NCI-H1092 (cell line): ENCODE results near the gene GSTM3.
"Not testable (repeated sequence)": the region's sequence is repeated elsewhere in the genome, so short reads cannot be mapped to it uniquely, and the experiment has no call there.

Source experiments
- DNase-seq: peaks from one replicate; lab custom pipeline; 2025; lab: John Stamatoyannopoulos, UW

The GSTM3 gene

DNA sequence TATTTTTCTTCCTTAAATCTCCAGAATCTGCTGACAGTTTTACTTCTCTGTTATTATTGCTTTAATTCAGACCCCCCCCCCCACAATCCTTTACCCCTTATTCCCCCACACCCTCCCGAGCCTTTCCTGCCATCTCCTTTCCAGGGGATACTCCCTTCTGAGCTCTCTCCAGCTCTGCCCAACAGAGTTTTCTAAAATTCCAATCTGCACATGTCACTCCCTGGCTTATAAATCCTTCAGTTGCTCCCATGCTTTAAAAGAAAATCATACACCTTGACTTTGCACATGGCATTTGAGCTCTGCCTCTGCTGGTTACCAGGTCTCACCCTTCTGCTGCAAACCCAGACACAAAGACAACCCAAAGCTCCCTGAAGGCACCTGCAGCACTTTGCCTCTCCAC, 34.6 kb upstream of the GSTM3 start:
- no peak for DNase-seq

DNA sequence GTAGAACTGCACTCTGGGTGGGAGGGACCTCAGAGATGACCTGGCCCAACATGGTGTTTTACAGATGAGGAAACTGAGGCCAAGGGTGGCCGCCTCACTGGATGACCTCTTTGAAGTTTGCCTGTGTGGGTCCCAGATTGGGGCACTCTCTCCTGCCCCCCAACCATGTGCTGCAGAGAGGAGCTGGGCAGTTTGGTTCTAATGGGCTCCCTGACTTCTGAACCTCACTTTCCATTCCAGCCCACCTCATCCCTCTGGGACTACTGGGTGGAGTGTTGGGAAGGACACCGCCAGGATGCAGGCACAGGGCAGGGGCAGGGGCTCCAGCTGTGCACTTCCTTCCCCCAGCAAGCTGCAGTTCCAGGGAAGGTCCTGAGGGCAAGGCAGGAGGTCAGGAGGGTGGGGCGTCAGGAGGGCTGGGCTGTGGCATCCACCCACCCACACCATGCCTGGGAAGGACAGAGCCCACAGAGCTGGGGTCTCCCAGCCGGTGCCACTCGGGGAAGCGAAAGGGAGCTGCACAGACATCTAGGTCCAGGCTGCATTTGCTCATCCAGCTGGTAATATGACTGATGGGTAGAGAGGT, 33.2 kb upstream of the GSTM3 start:
- DNase-seq, result no peak

DNA sequence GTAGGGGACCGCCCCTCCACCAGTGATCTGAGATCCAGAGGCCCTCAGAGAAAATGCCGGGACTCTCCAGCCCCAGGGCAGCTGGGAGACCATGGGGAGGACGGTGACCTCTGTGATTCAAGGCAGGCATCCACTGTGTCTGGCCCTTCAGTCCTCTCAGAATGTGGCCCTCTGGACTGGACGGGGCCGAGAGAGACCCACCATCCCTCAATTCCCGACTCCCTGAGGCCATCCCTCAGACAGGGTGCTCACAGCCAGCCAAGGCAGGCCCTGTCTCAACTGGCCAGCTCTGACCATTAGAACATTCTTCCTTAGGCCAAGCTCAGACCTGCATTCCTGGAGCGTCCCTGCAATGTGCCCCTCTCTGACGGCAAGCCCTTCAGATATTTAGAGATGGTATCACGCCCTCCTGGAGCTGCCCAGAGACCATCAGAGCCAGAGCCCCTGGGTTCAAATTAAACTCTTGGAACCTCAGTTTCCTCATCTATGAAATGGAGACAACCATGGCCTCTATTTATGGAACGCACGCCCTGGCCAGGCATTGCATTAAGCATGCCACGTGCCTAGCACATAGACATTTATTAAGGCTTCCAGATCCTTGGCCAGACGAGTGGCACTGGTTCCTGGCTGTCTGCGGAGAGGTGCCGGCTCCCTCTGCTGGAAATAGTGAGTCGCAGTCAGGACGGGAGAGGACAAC, 32.5 kb upstream of the GSTM3 start:
- peak; percentile 79 for DNase-seq

DNA sequence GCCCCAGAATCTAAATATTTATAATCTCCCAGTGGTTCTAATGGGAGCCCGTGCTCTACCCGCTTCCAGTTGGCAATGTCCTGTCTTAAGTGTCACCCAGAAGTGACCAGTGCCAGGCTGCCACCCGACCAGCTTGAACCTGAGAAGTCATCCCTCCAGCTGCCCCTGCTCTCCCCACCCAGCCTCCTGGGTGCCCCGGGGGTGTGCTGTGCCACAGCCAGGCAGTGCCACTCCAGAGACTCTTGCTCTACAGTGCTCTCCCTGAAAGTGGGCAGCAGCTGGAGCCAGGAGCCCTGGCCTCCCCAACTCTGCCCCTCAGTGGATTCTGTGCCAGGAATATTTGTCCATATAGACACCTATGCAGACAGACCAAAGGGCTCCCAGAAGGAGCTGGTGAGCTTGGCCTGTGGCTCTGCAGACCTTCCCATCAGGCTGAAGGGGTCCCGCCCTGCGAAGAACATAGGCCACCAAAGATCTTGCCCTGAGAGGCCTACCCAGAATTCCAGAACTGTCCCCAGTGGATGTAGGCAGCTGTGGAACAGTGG, 31.9 kb upstream of the GSTM3 start:
- DNase-seq, result no peak

DNA sequence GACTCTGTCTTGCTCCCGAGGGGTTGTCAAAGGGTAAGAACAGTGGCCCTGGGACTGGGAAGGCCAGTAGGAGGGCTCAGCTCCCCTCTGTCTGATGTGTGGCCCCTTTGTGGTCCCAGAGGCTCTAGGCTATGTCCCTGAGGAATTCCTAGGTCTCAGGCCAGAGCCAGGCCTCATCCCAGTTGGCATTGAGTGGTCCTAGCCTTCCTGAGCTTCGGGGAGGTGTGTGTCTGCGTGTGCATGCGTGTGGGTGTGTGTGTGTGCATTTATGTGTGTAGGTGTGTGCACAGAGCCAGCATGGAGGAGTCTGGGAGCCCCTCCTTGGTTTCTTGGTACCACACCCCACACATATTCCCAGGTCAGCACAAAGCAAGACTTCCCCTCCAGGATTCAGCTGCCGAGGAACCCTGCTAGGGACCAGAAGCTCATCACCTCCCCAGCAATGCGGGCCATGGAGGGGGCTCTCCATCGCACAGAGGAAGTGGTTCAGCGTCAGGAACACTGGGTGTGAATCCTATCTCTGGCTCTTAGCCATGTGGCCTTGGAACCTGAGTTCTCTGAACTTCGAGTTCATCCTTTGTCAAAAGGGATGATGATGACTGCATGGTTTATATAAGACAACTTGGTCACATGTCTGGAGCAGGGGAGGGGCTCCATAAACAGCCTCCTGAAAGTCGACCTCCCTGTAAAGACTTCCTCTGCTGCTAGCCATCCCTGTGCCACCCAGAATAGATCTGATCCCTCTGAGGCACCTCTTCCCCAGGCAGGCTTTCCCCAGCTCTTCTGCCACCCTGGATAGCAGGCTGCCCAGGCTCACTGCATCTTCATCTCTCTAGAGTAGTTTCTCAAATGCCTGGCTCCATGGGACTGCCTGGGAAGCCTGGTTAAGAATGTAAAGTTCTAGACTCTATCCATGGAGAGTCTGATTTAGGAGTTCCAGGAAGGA, 31.1 kb upstream of the GSTM3 start:
- no peak for DNase-seq

DNA sequence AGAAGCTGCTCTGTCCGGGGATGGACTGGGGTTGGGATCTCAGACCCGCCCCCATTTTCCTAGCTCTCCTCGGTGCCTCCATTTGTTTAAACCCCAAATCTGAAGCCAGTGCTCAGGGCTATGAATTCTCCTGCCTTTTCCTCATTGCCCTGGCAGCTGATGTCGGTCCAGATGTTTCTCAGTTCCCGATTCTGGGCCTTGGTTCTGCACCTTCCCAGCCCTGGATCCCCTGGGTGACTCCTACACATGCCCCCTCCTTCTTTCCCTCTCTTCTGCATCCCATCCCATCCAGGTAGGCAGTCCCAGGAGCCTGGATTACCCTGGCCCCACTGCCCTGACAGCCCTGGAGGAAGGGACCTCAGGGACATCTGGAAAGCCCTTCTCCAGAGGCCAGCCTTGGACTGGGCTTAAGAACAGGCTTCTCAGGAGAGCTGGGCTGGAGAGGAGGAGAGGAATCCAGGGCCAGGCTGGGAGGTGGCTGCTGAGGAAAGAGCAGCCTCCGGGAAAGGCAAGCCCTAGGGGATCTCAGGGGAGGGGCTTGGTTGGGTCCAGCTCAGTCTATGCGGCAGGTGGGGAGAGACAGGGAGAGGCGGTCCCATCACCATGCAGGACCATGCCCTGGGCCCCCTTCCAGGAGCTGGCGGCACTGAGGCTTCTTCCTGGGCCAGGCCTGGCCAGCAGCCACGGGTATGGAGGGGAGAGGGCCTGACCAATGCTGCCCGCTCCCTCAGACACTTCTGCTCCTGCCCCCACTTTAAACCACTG, 29.7 kb upstream of the GSTM3 start:
- no peak for DNase-seq

DNA sequence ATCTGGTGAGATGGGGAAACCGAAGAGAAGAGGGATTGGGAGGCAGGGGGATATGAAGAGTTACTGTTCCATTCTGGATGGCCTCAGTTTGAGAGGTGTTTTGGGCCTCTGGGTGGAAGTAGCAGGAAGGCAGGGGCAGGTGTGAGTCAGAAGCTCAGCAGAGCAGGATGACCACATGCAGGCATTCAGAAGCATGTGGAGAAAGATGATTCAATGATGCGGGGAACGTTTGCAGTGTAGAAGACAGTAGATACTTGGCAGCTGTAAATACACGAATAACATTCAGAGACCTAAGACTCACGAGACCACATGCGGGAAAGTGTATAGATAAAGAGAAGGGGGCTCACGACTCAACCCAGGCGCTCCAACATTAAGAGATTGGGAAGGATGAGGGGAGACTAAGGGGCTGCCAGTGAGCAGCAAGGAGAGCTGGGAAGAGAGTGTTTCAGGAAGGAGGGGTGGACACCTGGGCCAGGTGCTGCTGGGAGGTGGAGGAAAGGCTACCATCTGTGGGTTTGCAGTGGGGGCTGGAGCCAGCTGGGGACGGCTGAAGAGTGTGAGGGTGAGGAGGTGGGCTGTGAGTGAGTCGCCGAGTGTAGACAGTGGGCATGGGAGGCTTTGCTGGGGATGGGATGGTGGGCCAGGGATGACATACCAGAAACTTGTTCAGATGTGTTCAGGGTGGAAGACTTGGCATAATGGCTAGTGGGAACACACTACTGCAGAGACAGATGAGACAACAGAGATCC, 28.7 kb upstream of the GSTM3 start:
- DNase-seq, result no peak

DNA sequence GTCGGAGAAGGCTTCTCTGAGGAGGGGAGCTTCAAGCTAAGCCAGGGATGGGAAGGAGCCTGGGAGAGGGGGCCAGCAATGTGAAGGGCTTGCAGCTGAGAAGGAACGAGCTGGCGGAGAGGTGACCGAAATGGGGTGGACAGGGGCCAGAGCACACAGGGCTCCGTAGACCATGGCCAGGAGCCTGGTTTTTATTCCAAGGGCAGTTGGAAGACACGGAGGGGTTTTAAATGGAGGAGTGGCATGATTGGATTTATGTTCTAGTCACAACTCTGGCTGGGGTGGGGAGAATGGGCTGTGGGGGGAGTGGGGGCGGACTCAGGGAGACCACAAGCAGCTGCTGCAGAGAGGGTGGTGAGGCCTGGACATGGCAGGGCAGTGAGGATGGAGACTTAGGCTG, 28.0 kb upstream of the GSTM3 start:
- no peak for DNase-seq

DNA sequence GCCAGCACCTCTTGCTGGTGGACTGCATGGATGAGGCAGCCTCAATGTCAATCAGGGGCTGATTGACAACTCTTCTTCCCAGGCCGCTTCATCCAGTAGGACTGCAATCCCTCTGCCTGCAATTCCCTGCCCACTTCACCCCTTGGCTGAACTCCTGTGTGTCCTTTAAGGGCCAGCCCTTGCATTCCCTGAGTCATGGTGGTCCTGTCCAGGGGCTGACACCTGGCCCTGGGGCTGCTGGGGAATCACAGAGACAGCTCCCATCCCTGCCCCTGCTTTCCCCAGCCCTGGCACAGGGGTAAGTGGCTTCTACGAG, 27.5 kb upstream of the GSTM3 start:
- no peak for DNase-seq

DNA sequence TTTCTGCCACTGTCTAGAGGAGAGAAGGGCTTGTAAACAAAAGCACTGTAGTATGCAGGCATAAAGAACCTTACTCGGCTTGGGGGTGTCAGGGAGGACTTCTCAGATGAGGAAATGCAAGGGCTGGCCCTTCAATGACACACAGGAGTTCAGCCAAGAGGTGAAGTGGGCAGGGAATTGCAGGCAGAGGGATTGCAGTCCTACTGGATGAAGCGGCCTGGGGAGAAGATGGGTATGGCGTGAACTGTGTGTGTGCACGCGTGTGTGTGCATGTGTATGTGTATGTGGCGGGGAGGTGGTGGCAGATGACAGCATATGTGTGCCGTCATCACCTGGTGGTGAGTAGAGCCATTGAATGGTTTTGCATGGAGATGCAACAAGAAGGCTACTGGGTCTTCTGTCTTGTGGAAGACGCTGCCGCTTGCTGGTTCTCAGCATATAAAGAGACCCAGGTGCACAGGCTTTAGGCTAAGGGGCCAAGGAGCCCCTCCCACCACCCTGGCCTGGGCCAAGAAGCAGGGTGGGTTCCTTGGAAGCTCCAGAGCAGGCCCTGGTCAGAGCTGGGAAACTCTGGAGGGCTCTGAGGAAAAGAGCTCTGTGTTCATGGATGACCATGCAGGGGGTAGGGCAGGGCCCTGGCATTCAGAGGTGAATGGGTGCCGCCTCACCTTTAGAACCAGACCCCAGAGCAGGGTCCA, 26.9 kb upstream of the GSTM3 start:
- DNase-seq, result no peak

DNA sequence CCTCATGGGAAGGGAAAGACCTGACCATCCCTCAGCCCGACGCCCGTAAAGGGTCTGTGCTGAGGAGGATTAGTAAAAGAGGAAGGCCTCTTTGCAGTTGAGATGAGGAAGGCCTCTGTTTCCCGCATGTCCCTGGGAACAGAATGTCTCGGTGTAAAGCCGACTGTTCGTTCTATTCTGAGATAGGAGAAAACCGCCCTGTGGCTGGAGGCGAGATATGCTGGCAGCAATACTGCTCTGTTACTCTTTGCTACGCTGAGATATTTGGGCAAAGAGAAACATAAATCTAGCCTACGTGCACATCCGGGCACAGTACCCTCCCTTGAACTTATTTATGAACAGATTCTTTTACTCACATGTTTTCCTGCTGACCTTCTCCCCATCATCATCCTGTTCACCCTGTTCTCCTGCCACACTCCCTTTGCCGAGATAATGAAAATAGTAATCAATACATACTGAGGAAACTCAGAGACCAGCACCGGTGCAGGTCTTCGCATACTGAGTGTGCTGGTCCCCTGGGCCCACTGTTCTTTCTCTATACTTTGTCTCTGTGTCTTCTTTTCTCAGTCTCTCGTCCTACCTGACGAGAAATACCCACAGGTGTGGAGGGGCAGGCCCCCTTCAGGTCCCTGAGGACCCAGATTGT, 26.3 kb upstream of the GSTM3 start:
- not testable (repeated sequence) for DNase-seq

DNA sequence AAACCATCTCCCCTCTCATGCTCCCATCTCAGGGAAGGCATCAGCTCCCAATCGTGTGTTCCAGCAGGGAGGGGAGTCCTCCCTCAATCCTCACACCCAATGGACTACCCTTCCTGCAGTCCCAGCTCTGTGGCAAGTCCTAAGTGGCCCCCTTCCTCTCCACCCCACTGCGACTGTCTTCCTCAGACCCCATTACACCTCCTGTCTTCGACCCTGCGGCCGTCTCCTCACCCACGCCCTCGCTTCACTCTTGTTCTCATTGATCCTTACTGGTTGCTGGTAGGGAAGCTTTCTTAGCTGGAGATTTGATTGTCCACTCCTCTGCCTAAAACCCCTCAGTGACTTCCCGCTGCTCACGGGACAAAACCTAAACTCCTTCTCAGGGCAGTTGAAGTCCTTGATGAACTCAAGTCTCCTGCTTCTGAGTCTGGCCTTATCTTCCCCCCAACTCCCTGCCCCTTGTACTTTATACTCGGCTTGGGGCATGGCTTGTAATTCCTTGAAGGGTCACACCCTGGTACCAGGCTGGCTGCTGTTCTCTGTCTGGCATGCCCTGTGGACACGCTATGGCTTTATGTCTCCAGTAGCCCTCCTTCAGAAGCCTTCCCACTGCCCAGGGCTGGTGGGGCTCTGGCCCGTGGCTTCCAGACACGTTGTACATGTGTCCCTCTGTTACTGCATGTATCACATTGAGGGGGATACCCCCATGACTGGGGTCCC, 25.2 kb upstream of the GSTM3 start:
- DNase-seq, result no peak

DNA sequence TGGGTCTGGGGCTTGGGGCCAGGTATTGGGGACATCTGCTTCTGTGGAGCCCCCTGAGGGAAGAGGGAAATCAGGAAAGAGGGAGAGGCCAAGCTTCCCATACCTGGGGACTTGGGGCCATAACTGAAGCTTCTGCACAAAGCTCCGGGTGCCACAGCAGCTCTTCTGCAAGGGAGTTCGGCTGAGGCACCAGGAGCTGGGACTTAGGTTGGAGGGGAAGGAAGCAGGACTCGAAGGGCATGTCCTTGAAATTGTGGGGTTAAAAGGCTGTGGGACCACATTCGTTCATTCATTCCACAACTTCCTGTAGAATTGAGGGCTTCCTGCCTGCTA, 24.6 kb upstream of the GSTM3 start:
- DNase-seq, result no peak

DNA sequence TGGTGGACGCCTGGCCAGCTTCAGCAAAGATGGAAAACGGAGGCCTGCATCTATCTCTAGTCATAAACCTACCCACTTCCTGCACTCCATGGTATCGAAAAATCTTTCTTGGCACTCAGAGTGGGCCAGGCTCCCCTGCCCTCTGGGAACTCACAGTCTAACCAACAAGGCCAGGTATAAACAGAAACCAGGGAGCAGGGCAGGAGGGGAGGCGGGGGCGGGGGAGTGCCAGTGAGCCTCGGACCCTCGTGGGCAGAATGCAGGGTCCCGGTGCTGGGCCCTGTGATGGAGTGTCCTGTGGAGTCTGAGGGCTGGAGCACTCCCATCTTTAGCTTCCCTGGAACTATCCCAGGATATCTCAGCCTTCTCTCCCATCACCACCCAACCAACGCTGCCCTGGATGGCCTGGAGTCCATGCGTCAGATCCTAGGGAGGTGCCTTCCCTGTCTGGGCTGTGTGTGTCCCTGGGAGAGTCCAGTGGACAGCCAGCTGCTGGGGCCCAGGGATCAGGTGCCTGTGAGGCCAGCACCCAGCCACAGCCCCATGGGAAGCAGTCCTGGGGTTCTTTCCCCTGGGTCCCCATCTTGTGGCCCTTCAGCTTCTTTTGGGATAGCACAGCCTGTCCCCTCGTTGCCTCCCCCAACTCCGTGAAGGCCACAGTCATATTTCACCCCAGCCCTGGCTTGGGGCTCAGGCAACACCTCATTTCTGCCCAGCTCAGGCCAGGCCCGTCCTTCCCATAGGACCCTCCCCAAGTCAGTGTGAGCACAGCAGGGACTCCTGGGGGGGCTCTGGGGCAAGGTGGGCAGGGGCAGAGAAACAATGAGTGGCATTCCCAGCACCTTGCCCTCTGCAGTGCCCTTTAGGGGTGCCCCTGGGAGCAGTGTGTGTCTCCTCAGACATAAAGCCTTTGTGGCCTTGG, 24.0 kb upstream of the GSTM3 start:
- DNase-seq, result no peak

DNA sequence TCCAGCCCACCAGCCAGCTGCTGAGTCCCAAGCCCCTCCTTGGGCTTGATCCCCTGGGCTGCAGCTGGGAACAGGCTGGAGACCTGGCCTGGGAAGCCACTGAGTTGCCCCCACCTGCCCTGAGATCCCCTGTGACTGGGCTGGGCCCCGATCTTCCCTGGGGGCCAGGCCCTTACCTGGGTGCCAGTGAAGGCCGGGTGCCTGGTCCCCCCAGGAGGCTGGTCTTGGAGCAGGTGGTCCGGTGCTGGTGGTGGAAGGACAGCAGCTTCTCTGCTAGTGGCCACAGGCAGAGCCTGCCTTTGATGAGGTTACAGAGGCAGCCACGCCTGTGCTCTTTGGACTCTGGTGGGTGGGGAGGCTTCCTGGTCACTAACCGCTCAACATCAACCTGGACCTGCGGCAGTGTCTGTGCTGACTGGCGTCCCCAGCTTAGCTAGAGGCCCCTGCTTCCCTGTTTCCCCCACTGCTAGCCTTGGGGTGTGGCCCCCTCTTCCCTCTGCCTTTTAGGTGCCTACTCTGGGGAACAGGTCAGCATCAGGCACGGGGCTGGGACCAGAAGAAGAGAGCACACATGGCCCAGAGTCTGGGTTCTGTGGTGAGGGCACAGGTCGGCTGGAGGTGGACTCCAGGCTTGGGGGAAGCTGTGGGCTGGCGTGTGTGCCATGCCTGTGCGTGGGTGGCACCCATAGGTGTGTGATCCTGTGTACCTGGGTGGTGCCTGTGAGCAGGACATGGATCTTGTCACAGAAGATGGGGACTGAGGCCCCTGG, 23.0 kb upstream of the GSTM3 start, which contains the start of gene EPS8L3:
Gene EPS8L3, minus strand, starts transcription at position 278 of the 770 bp plus-strand sequence. CDS start 2,174 bp downstream, outside the sequence.
- DNase-seq, result no peak

DNA sequence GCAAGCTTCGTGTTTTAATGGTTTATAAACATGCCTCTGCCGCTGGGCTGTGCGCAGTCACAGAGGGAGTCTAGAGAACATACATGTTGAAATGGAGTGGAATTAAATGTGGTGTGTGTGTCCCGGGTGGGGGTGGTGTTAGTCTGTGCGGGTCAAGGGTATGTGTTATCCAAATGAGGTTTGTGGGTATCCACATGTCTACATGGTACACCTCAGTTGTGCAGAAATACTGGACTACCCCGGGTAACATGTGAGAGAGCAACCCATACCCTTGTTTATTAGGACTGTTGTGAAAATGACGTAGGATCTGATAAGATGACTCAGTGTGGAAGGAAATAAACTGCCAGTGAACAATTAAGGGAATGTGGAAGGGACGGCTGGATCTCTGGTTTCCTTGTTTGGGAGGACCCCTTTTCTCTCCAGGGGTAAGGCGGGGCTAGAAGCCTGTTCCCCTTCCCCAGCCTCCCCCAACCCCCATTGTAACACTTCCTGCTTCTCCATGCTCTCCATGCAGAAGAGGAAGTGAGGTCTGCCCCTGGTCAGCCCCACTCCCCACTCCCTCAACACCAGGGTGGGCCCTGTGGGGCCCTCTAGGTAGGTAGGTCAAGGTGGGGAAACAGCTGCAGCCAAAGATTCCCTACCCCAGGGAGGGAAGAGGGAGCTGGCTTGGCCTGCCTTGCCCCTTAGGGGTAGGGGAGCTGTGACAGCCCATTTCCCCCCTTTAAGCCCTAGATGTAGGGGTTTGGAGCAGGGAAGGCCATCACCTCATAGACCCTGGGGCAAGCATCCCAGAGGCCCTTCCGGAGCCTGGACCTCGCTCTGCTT, 22.2 kb upstream of the GSTM3 start:
- DNase-seq, result no peak
